ENCODE data around the gene SLX4.

The SLX4 gene

DNA sequence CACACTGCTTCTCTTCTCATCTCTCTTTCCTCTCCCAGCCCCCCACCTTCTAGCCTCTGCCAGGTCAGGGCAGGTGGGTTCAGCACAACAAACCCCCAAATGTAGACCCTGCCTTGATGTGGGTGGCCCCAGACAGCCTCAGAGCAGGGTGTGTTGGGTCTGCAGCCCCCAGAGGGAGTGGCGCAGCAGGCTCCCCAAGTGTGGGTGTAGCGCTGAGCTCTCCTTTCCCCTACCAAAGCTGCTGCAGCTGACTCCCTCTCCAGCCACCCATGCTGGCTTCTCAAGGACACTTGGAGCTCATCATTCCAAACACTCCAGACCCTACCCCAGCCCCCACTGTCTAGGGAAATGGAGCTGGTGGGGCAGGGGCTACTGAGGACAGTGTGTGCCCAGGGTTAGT is 61.5 kb downstream of the SLX4 start:
- no peak for DNase-seq (ENCODE audit: low read depth)

DNA sequence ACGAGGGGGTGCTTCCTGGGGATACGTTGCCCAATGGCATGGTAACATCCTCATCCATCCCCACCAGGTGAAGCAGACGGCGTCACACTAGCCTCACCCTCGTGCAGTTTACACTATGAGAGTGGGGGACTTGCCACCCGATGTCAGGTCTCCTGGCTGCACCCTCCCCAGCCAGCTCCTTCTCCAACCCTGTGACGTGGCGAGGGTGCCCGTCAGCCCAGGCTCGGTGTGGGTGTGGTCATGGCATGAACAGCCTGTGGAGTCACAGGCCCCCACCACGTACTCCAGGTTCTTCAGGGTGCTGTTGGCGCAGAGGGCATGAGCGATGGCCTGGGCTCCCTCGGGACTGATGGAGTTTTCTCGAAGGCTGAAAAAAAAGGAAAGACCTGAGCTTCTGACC is 62.5 kb downstream of the SLX4 start:
- no peak for DNase-seq (ENCODE audit: low read depth)

DNA sequence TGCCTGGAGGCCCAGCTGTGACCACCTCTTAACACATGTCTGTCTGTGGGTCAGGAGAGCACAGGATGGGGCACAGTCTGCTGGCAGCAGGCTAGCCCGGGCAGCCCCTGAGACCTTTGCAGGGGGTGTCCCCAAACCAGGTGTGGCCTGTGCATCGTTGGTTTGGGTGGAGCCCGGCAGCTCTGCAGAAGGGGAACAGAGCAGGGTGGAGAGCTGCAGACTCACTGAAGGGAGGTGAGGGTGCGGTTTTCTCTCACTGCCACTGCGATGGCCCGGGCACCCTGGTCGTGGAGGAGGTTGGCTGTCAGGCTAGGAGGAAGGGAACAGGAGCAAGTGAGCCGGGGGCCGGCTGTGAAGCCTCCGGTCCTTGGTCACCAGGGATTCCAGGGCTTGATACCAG is 63.0 kb downstream of the SLX4 start:
- no peak for DNase-seq (ENCODE audit: low read depth)

DNA sequence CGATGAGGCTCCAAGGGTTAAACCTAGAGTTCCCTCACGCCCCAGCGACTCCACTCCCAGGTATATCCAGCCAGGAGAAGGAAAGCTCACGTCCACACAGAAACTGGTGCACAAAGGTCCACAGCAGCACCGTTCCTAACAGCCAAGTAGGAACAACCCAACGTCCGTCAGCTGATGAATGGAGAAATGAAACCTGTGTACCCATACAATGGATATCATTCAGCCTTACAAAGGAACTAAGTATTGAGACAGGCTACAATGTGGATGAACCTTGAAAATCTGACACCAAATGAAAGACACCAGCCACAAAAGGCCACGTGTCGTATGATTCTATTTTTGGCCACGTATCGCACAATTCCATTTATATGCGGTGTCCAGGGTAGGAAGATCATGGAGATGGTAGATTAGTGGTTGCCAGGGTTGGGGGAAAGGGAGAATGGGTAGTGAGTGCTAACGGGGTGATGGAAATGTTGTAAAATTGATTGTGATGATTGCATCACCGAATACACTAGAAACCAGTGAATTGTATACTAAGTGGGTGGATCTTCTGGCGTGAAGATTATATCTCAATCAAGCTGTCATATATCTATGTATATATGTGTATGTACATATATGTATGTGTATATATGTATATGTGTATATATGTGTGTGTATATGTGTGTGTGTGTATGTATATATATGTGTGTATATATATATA is 64.3 kb downstream of the SLX4 start:
- no peak for DNase-seq (ENCODE audit: low read depth)

DNA sequence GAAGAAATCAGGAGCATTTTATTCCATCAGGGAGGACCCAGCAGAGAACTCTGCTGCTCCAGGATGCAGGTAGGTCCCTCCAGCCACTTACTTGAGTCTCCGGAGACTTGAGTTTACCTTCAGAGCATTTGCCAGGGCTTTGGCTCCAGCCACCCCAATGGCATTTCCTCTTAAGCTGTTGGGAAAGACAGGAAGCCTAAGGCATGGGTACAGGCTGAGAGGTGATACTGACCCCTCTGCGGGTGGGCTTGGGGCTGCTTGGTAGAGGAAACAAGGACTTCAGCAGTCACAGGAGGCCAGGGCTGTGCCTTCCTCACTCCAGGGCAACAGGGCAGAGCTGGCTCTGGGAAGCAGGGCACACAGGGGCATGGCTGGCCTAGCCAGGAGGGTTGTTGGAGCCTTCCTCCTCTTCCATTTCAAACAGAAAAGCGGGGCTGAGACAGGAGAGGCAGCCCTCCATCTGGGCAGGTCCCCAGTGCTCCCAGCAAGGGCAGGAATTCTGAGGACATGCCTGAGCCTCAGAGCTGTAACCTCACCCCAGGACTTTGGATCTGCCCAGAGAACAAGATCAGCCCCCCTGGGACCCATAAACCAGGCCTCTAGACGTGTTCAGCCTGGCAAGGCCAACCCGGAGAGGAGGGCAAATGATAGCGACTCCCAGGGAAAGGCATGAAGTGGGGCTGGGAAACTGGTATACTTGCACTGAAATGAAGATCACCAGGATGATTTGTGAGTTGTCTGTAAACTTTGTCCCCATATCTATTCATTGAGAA is 68.6 kb downstream of the SLX4 start:
- no peak for DNase-seq (ENCODE audit: low read depth)

DNA sequence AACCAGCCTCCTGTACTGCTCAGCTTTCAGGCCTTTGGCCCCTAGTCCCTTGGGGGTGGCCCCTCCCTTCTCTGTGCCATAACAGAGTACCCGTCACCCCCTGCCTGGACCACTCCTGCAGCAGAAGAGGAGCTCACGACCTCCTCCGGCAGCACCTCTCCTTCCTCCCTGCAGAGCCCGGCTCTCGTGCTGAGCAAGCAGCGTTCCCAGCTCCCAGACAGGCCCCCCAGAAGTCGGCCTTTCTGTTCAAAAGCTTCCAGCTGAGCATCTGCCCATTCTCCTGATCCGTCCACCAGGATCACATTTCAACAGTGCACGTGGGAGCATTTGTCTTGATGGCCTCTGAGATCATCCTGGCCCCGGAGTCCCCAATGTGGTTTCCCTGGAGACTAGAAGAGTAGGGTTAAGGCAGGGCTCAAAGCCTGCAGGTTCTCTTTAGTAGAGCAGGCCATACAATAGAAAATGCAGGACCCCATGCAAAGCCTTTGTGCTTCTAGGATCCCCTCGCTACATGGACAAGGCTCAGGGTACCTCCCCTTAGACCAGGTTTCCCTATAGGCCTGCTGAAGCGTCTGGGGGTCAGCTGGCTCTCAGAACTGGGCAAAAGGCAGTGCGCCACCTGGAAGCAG is 69.8 kb downstream of the SLX4 start:
- DNase-seq (ENCODE audit: low read depth): no peak

DNA sequence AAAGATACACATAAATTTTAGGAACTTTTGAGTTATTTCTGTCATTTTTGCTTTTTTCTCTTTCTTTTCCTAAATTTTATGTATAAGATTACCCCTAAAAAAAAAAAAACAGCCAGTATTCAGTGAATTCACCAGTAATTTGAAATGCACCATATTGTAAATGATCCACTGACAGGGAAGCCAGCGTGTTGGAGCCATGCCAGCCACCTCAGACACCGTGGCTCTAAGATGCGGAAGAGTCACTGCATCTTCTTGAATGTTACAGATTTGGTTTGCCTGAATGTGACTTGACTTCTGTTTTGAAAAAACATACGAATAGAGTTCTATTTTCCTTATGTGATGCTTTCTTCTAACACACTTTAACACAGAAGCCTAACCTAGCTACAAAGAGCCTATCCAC is 73.2 kb downstream of the SLX4 start:
- DNase-seq (ENCODE audit: low read depth): no peak

DNA sequence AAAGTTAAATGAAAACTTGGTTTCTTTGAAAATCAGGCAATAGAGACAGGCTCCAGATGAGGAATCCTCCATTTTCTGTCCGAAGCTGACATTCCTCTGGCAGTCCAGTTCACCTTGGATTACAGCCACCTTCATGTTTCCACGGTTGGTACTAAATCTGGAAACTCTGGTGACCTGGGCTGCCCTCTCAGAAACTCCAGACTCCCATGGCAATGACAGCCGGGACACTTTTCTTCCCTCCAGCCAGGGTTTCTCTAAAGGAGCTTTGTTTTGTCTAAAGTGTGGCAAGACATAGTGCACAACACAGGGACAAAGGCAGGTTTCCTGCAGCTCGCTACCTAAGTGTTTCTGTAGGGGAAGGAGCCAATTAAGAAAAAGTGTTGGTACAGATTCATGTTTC is 74.6 kb downstream of the SLX4 start:
- no peak for DNase-seq (ENCODE audit: low read depth)

DNA sequence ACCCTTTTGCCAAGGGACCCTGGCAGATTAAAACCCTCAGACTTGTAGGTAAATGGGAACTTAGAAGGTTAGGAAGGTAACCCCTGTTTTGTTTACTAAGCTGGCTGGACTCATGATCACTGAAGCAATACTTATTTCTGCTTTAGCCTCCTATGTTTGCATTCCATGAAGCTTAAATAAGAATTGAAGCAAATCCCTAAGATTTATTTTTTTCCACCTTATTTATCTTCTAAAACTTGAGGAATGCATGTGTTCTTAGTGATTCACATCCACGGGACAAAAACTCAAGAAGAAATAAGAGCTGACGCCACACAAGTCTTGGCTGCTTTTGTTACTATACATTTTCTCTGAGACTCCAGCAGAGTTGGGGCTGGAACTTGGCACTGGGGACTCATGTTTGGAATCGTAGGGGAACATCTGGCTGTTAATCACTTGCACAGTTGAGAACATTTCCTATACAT is 75.1 kb downstream of the SLX4 start:
- no peak for DNase-seq (ENCODE audit: low read depth)

DNA sequence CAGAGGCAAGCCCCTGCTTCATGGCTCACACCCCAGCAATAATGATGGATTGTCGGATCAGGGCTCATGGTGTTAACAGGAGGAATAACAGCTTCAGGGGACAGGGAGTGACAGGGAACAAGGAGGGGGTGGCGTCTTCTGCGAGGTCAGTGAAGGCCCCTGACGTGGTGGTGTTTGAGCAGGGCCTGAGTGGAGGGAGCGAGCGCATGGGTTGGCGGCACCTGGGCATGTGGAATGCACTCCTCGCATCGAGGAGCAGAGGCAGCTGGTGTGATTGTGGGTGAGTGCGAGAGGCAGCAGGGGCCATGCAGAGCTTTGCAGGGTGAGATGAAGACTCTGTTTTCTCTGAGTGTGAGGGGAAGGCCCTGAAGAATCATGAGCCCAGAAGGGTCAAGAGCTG is 77.3 kb downstream of the SLX4 start:
- no peak for DNase-seq (ENCODE audit: low read depth)

DNA sequence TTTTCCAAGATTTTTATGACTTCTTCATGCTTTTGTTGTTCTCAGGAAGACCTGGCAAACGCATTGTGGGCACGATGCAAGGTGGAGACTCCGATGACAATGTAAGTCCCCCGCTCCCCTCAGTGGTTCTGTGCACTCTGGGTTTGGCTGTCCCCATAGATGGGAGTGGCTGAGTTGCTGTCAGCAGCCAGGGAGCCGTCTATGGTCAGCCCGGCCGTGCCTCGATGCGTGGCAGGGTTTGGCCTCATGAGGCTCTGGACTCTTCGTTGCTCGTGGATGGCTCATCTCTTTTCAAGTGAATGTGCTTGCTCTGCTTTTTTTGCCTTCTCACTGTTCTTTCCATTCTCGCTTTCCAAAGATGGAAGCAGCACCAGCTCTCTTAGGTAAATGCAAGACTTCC is 78.7 kb downstream of the SLX4 start:
- no peak for DNase-seq (ENCODE audit: low read depth)
